NCI-H2081 treated with DMSO at 0.1 percent for 48 hours (cell line): Measurements from ENCODE around the gene RAB3C.
A peak's percentile ranks its signal among the peaks of the same experiment; 100 is the strongest.

Experiments used
- DNase-seq: peaks from one replicate; lab custom pipeline; 2025; lab: John Stamatoyannopoulos, UW

Gene RAB3C

DNA sequence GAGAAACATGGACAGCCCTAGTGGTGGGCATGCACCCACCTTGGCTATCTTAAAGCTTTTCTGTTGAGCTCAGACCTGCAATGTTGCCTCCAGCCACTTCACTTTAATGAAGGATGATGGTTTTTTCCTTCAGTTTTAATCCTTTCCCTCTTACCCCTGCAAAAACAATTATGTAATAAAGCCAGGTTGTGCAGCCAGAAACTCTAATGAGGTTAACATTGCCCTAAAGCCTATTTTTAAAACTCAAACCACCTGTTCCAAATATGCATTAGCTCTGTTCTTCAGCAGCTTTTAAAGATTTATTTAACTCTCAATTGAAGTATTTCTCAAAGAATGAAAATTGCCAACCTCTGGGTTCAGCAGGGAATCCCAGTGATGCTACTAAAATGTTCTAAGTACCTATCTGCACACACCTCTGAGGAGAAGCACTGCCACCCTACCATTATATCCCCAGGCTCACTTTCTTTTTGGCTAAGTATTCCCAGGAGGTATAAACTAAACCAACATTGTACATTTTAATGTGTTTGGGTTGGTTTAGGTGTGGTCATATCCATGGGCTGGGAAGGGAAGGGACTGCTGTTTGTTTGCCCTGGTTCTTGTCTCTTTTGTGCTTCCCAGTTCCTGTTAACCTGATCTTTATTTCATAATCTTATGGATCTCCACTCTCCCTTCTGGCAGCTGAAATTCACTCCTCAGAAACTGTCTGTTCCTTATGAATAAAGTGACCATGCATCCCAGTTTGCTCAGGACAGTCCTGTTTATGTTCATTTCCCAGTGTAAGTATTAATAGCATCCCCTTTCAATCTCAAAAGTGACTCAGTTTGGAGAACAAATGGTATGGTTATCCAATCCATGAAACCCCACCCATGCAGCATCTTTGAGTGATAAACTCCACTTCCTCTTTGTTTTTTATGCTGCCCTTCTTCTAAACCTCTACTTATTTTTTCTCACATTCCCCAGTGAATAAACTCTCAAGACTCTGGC lies 251.7 kb downstream of the RAB3C start:
- no peak for DNase-seq

GRCh38 chr5:58836351-58836750 lies 253.5 kb downstream of the RAB3C start:
- no peak for DNase-seq

DNA sequence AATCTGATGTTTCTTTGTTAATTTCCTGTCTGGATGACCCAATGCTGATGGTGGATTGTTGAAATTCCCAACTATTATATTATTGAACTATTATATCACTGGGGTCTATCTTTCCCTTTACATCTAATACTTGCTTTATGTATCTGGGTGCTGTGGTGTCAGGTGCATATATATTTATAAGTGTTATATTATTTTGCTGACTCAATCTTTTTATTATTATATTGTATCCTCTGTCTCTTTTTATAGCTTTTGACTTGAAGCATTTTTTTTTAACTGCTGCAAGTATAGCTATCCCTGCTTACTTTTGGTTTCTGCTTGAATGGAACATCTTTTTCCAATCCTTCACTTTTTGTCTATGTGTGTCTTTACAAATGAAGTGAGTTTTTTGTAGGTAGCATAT lies 255.9 kb downstream of the RAB3C start:
- DNase-seq = no peak

GRCh38 chr5:58842852-58843251 lies 260.0 kb downstream of the RAB3C start:
- DNase-seq = no peak

- no peak for DNase-seq
These were observed 261.5 kb downstream of the RAB3C start for GRCh38 chr5:58844395-58844794.

GRCh38 chr5:58847041-58847440 lies 264.2 kb downstream of the RAB3C start:
- no peak for DNase-seq

- DNase-seq = no peak
These were observed 266.3 kb downstream of the RAB3C start for GRCh38 chr5:58849223-58849622.

- DNase-seq = no peak
These were observed 267.2 kb downstream of the RAB3C start for GRCh38 chr5:58849921-58850667.

GRCh38 chr5:58851153-58851552 lies 268.3 kb downstream of the RAB3C start:
- no peak for DNase-seq

DNA sequence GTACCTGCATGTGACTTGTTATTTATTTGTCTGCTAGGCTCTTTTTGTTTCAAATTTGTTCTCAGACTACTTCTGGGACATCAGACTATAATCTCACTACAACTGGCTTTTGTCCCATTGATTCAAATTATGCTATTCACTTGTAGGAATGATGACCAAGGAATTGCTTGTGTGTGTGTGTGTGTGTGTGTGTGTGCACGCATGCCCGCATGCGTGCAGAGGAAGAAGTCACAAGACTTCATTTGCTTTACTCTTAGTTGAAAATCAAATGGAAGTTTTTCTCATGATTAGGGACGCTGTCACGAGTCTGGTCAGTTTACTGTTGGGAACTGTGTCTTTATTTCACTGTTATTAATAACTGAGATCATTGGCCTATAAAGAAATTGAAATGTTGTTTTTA lies 268.7 kb downstream of the RAB3C start:
- no peak for DNase-seq

DNA sequence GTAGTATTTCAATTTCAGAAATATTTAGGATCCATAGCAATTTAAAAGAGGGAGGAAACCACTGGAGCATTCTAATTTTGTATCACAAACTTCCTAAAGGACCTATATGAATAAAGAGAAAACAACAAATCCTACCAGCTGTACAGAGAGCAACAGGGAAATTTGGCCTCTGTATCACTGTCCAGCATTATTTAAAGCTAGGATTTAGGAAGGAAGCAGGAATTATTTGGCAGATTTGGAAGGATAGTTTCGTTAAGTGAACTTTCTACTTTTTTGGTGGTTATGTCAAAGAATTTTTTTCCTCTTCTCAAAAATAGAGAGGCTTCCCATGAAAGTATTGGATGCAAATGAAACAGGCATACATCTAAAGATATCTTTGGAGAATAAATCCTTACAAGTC lies 269.7 kb downstream of the RAB3C start:
- no peak for DNase-seq

DNA sequence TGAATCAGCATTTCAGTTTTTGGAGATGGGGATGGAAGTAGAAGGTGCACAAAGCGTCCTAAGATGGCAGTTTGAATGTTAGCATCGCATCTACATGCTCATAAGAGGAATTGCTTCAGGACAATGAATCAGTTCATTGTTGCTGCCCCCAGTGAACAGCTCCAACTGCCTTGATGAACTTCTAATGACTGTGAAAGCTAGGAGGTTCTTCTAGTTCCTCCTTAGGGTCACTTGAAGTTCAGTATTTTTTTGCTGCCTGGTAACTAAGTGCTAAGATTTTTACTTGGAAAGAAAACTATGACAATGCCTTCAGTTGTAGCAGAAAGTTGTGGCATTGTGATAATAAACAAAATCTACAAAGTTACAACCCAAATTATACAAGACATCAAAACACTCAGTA lies 271.6 kb downstream of the RAB3C start:
- DNase-seq = no peak

- no peak for DNase-seq
These were observed 273.2 kb downstream of the RAB3C start for GRCh38 chr5:58855851-58856739.

GRCh38 chr5:58857609-58858008 lies 274.7 kb downstream of the RAB3C start:
- no peak for DNase-seq

- no peak for DNase-seq
These were observed 277.8 kb downstream of the RAB3C start for GRCh38 chr5:58860680-58861079.

DNA sequence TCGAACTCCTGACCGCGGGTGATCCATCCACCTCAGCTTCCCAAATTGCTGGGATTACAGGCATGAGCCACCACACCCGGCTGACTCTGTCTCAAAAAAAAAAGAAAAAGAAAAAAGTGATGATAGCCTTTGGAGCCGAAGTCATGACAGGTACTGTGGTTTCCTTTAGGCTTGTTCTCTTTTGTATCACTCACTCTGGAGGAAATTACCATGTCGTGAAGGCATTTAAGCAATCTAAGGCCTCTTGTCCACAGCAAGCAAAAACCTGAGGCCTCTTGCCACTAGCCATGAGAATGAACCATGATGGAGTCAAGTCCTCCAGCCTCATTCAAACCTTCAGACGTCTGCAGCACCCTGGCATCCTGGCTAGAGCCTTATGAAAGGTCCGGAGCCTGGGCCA lies 286.1 kb downstream of the RAB3C start:
- no peak for DNase-seq

DNA sequence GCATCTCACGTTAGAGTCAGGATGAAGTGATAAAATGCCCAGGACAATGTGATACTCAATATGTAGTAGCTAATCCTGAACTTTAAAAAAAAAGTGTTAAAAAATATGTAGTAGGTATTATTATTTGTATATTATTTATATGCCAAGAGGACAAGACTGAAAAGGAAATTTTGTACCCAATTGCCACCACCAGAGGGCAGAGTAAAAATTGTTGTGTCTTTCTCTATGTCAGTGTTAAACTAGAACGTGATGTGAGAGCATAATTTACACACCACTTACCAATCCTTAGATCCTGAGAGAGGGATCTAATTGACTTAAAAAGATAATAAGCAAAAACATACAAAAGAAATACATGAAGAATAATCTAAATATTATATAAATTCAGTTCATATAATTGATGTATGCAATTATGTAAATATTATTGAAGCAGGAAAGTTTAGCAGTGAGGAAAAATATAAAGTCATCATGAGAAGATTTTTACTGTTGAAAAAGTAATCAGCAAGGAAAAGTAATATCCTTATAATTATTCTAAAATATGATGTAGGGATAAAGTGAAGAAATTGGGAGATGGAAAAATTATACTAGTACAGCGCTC lies 288.9 kb downstream of the RAB3C start:
- no peak for DNase-seq

DNA sequence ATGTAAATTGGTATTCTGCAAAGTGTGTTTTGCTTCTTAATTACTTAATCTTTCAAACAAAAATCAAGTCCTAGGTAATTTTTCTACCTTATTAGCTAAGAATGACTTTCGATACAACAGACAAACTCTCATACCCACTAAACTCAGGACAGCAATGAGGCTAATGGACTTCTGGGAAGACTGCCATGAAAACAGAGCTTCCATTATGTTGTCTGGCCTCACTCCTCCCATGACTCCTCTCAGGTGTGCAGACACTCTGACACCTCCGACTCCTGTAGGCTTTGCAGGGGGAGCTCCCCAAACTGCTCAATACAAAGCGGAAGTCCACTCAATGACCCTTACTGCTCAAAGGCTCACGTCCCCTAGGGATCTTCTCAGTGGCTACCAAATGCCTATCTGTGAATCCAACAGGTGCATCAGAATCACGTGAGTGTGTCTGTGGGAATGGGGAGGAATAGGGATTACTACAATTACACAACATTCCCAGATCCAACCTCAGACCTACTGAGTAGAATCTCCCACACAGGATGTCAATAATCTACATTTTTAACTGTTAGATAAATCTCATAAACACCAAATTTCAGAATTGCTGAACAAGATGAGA lies 289.9 kb downstream of the RAB3C start:
- peak; percentile 42 for DNase-seq

- DNase-seq = no peak
These were observed 292.7 kb downstream of the RAB3C start for GRCh38 chr5:58875599-58875998.

GRCh38 chr5:58885260-58885659 lies 302.4 kb downstream of the RAB3C start:
- DNase-seq = no peak
